SW 1271 (cell line): ENCODE measurements around the gene OR9A2.

Experiments used
- DNase-seq, 2 experiments: peaks; one replicate each; lab custom pipeline; 2025; lab: John Stamatoyannopoulos, UW

Gene OR9A2, protein sequence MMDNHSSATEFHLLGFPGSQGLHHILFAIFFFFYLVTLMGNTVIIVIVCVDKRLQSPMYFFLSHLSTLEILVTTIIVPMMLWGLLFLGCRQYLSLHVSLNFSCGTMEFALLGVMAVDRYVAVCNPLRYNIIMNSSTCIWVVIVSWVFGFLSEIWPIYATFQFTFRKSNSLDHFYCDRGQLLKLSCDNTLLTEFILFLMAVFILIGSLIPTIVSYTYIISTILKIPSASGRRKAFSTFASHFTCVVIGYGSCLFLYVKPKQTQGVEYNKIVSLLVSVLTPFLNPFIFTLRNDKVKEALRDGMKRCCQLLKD

GRCh38 chr7:143027032-143027431, at the start of gene OR9A2:
OR9A2 (minus strand) TSS chr7:143027132; CDS start chr7:143027132, 0 bp downstream.
- no peak for DNase-seq

DNA sequence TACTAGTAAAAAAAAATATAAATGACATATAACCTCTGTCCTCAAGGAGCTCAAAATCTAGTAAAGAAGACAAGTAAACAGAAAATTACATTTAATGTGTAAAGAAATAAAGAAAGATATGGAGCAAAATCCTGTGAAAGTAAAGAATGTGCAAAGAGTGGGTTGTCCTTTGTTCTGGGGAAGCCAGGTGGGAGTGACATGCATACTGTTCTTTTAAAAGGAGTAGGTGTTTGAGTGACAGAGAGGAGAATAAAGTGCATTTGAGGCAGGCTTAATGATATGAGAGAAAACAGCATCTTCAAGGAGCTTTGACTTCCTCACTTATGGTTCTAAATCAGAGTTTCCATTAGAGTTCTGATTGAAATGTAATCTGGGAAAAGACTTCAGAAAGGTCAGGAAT, 47.2 kb upstream of the OR9A2 start:
- no peak for DNase-seq

- no peak for DNase-seq
These were observed 46.6 kb upstream of the OR9A2 start for GRCh38 chr7:143073556-143073955.

DNA sequence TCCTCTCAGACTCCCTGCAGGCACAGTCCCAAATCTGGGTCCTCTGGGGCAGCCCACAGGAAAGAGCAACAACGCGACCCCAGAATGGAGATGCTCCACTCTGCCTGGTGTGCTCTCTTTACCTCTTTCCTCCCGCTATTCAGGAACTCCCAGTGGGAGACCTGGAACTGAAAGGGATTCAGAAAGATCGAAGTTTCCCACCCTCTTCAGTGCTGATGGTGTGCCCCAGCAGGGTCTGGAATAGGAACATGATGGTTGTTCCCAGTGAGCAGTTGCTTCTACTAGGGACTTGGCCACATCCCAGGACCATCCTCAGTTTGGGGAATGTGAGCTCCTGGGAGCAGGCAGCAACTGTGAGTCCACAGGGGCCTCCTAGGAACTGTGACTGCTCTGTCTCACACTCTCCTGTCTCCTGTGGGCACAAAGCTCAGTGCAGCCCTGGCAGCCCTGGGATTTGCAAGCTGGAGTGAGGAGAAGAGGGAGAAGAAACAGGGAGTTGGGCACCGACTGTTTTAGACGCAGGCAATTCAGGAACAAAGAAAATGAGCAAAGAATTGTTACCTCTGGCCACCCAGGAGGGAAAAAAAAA, 43.1 kb upstream of the OR9A2 start:
- no peak for DNase-seq

DNA sequence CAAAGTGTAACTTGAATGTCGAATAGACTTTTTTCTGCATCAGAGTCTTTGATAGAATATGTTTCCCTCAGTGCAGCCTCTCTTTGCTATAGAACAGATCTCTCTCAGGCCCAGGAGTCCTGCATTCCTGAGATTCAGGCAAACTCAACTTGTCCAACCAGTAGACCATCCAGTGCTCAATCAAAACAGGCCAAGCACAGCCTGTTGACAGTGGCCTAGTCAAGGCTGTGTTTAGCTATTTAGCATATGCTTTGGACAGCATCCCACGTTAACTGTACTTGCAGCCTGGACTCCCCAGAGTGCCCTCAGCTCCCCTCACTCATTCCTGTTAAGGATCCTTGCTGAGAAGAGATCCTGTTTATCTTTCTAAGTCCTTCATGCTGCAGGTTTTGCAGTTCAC, 41.5 kb upstream of the OR9A2 start:
- no peak for DNase-seq

DNA sequence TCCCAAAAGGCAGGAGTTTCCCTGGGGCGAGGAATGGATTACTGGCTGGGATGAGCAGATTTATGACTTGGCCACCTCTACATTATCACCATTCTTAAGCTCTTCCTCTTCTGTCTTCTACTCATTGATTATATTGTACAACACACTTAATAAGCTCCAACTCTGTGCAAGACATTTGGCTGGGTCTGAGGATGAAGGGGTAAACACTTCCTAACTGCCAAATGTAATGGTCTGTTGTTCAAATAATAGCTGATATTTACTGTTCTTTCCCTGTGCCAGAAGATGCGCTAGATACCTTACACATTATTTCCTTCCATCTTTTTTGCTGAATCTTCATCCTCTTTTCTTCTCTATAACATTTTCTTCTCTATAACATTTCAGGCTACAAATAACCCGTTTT, 36.8 kb upstream of the OR9A2 start:
- DNase-seq, result no peak

- no peak for DNase-seq
These were observed 28.8 kb upstream of the OR9A2 start for GRCh38 chr7:143055754-143056153.

- DNase-seq, result no peak
These were observed 27.7 kb upstream of the OR9A2 start for GRCh38 chr7:143054621-143055020.

DNA sequence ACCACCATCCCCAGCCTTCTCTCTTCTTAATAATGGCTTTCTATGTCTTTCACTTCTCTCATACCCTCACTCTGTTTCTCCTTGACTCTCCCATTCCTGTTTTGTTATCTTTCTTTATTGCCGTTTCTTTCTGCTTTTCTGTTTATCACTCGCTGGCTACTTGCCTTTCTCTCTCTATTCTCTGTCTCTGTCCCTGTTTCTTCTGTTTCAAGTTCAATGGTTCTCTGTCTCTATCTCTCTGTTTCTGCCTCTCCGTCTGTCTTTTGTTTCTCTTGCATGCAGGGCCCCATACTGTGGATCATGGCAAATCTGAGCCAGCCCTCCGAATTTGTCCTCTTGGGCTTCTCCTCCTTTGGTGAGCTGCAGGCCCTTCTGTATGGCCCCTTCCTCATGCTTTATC, 25.1 kb upstream of the OR9A2 start, which contains the start of gene OR6V1:
TSS of gene OR6V1 (plus strand) at position 301 of the 400 bp plus-strand sequence. CDS start at position 301, 0 bp downstream.
- DNase-seq, result no peak

DNA sequence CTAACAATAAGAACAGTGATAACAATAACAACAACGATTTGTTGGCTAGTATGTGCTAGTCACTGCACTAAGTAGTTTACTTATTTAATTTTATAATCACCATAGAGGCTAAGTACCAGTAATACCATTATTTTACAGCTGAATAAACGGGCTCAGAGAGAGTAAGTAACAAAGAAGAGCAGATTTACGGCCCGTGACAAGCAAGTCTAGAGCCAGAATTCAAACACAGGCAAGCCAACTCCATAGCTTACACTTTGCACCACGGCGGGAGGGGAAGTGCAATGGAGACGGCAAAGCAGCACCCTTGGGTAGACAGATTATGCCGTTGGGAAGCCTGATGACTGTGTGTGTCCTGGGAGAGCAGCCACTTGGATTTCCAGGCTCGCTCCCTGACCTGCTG, 24.0 kb upstream of the OR9A2 start:
- DNase-seq, result no peak

DNA sequence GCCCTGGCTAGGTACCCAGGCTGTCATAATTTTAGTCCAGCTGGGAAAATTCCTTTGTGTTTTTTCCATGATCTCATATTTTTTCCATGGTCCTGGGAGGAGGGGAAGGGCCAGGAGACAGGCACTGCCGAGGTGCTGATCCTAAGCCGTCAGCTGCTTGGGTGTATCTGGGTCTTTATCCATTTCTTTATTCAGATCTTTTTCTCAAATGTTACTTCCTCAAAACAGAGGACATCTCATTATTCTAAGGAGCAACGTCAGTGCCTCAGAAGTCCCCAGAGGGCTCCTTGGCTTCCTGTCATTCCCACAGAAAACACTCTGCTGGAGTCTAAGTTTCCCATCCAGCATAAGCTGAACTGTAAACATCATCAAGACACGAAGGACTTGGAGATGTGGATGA, 22.4 kb upstream of the OR9A2 start:
- DNase-seq, result no peak

DNA sequence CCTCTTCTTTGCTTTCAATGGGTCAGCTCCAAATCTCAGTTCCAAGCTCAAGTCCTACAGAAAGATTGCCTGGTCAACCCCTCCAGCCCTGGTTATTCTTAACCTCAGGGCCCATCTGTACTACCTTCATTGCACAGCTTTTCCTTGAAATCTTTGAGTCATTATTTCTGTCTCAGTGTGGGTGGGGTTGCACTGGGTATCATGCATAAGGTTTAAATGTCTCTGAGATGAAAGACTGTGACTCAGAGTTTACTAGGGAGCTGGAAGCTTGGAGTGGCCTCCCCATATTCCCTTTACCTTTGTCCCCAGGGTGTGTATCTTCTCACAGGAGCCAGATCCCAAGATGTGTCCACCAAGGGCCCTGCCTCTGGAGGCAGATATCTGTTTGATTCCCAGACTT, 21.9 kb upstream of the OR9A2 start:
- DNase-seq, result no peak

DNA sequence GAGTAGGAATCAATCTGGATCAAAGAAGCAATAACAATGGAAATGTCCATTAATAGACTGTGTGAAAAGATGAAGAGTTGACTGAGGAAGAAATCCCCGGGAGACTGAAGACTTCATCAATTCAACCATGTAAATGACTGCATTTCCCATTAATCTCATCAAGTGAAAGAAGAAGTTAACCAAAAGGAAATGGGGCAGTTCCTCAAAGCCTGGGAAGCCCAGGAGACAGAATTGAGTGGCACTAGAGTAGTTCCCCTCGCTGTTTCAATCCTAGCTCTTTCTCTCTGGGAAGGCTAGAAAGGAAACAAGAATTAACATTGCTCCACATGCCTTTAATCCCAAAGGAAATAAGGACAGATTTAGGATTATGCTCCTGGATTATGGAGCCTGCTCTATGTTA, 20.4 kb upstream of the OR9A2 start:
- DNase-seq, result no peak

GRCh38 chr7:143046426-143046851, 19.5 kb upstream of the OR9A2 start:
- no peak for DNase-seq

- DNase-seq, result no peak
These were observed 16.5 kb upstream of the OR9A2 start for GRCh38 chr7:143043391-143043790.

DNA sequence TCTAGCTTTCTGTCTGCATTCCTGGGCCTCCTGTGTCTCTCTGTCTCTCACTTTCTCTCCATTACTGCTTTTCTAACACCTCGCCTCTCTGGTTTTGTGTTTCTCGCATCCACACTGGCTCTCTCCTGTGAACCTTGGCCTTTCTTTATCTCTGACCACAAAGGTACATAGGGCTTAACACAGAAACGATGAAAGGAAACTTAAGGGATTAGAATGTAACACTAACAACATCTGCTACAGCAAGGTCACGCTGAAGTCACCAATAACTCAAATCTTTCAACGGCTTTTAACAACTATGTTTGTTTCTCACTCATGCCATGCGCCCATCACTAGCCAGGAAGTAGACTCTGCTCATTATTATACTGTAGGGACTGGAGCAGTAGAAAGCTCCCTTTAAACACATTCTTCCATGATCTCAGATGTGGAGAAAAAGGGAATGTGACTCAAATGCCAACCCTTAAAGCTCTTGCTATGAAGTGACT, 15.9 kb upstream of the OR9A2 start:
- no peak for DNase-seq

- no peak for DNase-seq
These were observed 15.3 kb upstream of the OR9A2 start for GRCh38 chr7:143042159-143042789.

DNA sequence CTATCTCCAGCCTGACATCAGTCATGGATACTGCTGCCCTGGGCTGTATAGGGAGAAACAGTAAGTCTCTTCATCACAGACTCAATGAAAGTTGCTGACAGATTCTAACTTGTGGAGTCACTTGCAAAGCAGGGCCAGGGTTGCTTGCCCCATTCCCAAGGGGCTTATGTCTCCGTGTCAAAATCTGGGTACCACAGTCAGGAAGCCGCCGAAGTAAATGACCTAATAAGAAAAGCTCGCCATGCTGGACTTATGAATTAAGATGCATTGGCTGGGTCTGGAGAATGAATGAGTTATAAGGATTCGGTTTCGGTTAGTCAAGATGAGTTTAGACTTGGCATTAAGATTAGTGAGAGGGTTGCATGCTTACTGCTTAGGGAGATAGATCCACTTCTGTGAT, 14.4 kb upstream of the OR9A2 start:
- no peak for DNase-seq

GRCh38 chr7:143040209-143040715, 13.3 kb upstream of the OR9A2 start:
- no peak for DNase-seq

- no peak for DNase-seq
These were observed 11.7 kb upstream of the OR9A2 start for GRCh38 chr7:143038635-143039034.

GRCh38 chr7:143027683-143028082, 751 bp upstream of the OR9A2 start:
- DNase-seq, result no peak

DNA sequence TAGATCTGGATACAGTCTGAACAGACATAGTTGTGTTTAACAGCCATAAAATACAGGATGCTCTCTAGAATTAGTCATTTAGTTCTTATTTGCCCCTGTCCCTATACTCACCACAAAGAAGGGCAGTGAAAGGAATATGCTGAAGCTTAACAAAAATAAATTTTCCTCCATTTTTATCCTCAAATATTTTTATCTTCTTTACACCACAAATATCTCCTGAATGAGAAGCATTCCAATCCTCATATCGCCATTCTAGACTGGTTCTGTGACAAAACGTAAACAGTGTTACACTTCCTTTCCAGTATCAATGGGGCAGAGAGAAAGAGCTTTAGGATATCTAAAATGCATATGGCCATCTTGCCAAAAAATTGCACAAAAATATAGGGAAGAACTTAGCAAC, 1.6 kb downstream of the OR9A2 start:
- DNase-seq, result no peak

DNA sequence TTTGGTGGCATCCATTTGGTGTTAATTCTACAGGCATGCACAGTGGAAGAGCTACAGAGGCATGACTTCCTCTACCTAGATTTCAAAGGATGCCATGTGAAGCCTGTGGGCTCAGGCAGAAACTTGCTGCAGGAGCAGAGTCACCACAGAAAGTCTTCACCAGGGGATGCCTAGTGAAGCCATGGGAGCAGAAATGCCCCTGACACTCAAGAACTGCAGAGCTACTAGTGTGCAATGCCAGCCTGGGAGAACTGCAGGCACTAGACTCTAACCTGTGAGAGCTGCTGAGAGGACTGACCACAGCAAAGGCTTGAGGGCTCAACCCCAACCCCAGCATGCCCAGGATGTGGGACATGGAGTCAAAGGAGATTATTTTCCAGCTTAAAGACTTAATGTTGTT, 3.9 kb downstream of the OR9A2 start:
- no peak for DNase-seq
